Measurements from ENCODE around the gene CD160. TPM values are rescaled to one million over a fixed set of nuclear protein-coding genes. Genes with fewer than 3 reads are reported as not detected.

CD160 gene
- total RNA-seq, 1 experiment from 2014 or later, result not detected

DNA sequence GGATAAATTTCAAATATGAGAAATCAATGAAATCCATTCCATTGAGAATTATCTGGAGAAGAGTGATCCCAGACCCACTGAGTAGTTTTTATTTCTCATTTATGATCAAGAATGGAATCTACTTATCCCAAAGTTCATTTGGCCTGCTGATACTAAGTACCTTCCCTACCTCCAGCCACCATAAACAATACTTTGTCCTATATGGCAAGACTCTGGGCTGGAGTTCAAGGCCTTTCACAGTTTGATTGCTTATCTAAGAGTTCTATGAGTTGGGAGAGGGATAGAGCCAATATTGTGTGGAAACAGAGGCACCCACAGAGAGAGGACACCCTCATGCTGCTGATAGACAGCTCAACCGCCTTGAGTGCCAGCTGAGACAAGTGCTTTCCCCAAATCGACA lies 17.2 kb upstream of the CD160 start:
- Histone ChIP-seq H3K23me2 (ENCODE audit: insufficient read length, low read depth, low read length, poor library complexity, severe bottlenecking) (no peaks in the 10 kb centered on the region), H4K91ac (ENCODE audit: insufficient read length, low read depth, low read length) (no peak overlapping the region), H2BK5ac (ENCODE audit: insufficient read length, low read length) (no peak overlapping the region), H4K8ac (replicated peaks; ENCODE audit: insufficient read length, low read depth, low read length) (no peak overlapping the region), H4K20me1 (ENCODE audit: control insufficient read depth, insufficient read depth, insufficient read length) (no peaks in the 10 kb centered on the region), H2BK15ac (ENCODE audit: low read depth, low read length) (no peak overlapping the region), H3K9ac (ENCODE audit: extremely low read depth, insufficient read length, low read length) (no peak overlapping the region), H2AFZ (ENCODE audit: low read length) (no peak overlapping the region), H3K23ac (ENCODE audit: insufficient read length, low read depth, low read length) (no peak overlapping the region), H3K79me2 (ENCODE audit: insufficient read depth, low read length) (no peaks in the 10 kb centered on the region), H3K27ac (ENCODE audit: insufficient read length, low read depth, low read length) (no peak overlapping the region), H3K18ac (ENCODE audit: insufficient read length, low read depth, low read length) (no peak overlapping the region), H3T11ph (ENCODE audit: low read length) (no peak overlapping the region), H2BK12ac (ENCODE audit: insufficient read length, low read depth, low read length) (no peak overlapping the region), H3K14ac (ENCODE audit: insufficient read depth, low read length) (no peak overlapping the region), H3K79me1 (ENCODE audit: insufficient read depth, low read depth, low read length, poor library complexity, severe bottlenecking) (no peaks in the 10 kb centered on the region), H3K9me3 (ENCODE audit: control insufficient read depth, low read depth, low read length) (no peaks in the 10 kb centered on the region), H2BK120ac (ENCODE audit: low read depth, low read length, poor library complexity, severe bottlenecking) (no peak overlapping the region), H3K4ac (ENCODE audit: low read depth, low read length) (no peak overlapping the region), H3K56ac (ENCODE audit: insufficient read length, low read depth, low read length) (no peak overlapping the region), H2BK20ac (ENCODE audit: low read depth, low read length, poor library complexity, severe bottlenecking) (no peak overlapping the region), H3K4me2 (ENCODE audit: insufficient read depth, insufficient read length, low read length) (no peak overlapping the region), H4K5ac (ENCODE audit: insufficient read length, low read depth, low read length) (no peak overlapping the region), H3K4me1 (ENCODE audit: insufficient read depth, low read length) (peaks cover under 1% of the 10 kb centered on the region; the same call in 1 of the 2 replicates), H2AK5ac (ENCODE audit: insufficient read length, low read length) (no peak overlapping the region), H3K27me3 (ENCODE audit: insufficient read depth, low read length) (no peaks in the 10 kb centered on the region)
- Mint-ChIP-seq H3K9me3 (no peaks in the 10 kb centered on the region), H3K4me3 (no peak overlapping the region), H3K4me1 (peaks cover 4% of the 10 kb centered on the region in 2 experiments; a peak in 3 of 4 replicates), H3K27me3 (ENCODE audit: low read depth) (peaks cover 5% of the 10 kb centered on the region), H3K36me3 (ENCODE audit: insufficient read depth in 1 of 3, low read depth in 3 of 3) (no peaks in the 10 kb centered on the region), H3K27ac (no peak overlapping the region)
- TF ChIP-seq, protein P1, sequence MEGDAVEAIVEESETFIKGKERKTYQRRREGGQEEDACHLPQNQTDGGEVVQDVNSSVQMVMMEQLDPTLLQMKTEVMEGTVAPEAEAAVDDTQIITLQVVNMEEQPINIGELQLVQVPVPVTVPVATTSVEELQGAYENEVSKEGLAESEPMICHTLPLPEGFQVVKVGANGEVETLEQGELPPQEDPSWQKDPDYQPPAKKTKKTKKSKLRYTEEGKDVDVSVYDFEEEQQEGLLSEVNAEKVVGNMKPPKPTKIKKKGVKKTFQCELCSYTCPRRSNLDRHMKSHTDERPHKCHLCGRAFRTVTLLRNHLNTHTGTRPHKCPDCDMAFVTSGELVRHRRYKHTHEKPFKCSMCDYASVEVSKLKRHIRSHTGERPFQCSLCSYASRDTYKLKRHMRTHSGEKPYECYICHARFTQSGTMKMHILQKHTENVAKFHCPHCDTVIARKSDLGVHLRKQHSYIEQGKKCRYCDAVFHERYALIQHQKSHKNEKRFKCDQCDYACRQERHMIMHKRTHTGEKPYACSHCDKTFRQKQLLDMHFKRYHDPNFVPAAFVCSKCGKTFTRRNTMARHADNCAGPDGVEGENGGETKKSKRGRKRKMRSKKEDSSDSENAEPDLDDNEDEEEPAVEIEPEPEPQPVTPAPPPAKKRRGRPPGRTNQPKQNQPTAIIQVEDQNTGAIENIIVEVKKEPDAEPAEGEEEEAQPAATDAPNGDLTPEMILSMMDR (conservative IDR thresholded peaks at IDR 0.05), result no peak
- no peak for DNase-seq
- WGBS (ENCODE audit: extremely low coverage, insufficient read length, low lambda C conversion rate), result no CpG with 5 or more reads among the region's 2 CpGs
